Bronchial epithelial cell (primary cell): Measurements from ENCODE around the gene IL4I1. TPM values are rescaled to one million over a fixed set of nuclear protein-coding genes. Genes with fewer than 3 reads are reported as not detected.

ENCODE experiments used
- DNase-seq: peaks from one replicate; pipeline ENCODE4 v3.0.0-alpha.2; 2010; ENCODE audit warnings: low read depth
- FAIRE-seq: peaks from 2 replicates; lab custom pipeline; 2011; peaks lifted over from hg19 to GRCh38; lab: Jason Lieb, UNC
- H3K27me3 ChIP-seq: 2 replicates; pipeline ENCODE4 v1.5.1; 2011; ENCODE audit warnings: low read length; ENCODE audit not compliant: control insufficient read depth, insufficient read depth
- H3K36me3 ChIP-seq: 2 replicates; pipeline ENCODE4 v1.5.1; 2011; ENCODE audit warnings: low read length; ENCODE audit not compliant: control insufficient read depth, insufficient read depth
- H3K4me3 ChIP-seq: 2 replicates; pipeline ENCODE4 v1.5.1; 2011; ENCODE audit warnings: mild to moderate bottlenecking, low read depth, low read length, control low read depth
- total RNA-seq: library from RNA; depleted of rRNA; stranded (reverse); fragments of >200 nt; gene quantifications from 2 replicates; pipeline ENCODE4 v1.2.1, GENCODE V29; 2014
- TF ChIP-seq, protein P1 (sequence below): IDR thresholded peaks from 2 replicates; pipeline ENCODE4 v1.5.1; 2011; ENCODE audit warnings: mild to moderate bottlenecking, moderate library complexity, low read length, control low read depth, inconsistent platforms; ENCODE audit not compliant: insufficient read depth, severe bottlenecking

IL4I1 gene
- total RNA-seq, 1 donor from 2014 or later, result 0.26 TPM

DNA sequence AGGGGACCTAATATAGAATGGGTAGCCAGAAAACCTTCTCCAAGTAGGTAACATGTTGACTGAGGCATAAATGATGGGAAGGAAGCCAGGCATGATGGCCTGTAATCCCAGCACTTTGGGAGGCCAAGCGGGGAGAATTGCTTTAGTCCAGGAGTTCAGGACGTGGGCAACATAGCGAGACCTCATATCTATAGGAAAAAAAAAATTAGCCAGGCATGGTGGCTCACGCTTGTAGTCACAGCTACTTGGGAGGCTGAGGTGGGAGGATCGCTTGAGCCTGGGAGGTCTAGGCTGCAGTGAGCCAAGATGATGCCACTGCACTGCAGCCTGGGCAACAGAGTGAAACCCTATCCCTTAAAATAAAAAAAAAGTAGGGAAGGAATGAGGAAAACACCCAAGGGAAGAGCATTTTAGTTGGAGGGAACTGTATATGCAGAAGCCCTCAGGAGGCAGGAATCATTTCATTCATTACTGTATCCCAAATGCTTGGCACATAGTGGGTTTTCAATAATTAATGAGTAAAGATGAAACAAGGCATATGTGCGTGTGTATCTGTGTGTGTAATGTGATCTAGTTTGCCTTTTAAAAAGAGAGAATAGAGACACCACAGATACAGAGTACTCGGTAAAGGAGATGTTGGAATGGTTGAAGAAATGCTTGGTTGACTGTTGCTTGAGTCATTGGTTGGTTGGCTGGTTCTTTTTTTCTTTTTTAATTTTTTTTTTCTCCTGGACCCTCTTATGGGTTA lies 34.8 kb upstream of the IL4I1 start:
- DNase-seq, result no peak
- no peak for FAIRE-seq
- TF ChIP-seq, protein P1, sequence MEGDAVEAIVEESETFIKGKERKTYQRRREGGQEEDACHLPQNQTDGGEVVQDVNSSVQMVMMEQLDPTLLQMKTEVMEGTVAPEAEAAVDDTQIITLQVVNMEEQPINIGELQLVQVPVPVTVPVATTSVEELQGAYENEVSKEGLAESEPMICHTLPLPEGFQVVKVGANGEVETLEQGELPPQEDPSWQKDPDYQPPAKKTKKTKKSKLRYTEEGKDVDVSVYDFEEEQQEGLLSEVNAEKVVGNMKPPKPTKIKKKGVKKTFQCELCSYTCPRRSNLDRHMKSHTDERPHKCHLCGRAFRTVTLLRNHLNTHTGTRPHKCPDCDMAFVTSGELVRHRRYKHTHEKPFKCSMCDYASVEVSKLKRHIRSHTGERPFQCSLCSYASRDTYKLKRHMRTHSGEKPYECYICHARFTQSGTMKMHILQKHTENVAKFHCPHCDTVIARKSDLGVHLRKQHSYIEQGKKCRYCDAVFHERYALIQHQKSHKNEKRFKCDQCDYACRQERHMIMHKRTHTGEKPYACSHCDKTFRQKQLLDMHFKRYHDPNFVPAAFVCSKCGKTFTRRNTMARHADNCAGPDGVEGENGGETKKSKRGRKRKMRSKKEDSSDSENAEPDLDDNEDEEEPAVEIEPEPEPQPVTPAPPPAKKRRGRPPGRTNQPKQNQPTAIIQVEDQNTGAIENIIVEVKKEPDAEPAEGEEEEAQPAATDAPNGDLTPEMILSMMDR, result no peak
- Histone ChIP-seq H3K36me3 (peaks cover 9% of the 10 kb centered on the region), H3K4me3 (no peak overlapping the region), H3K27me3 (no peaks in the 10 kb centered on the region)

DNA sequence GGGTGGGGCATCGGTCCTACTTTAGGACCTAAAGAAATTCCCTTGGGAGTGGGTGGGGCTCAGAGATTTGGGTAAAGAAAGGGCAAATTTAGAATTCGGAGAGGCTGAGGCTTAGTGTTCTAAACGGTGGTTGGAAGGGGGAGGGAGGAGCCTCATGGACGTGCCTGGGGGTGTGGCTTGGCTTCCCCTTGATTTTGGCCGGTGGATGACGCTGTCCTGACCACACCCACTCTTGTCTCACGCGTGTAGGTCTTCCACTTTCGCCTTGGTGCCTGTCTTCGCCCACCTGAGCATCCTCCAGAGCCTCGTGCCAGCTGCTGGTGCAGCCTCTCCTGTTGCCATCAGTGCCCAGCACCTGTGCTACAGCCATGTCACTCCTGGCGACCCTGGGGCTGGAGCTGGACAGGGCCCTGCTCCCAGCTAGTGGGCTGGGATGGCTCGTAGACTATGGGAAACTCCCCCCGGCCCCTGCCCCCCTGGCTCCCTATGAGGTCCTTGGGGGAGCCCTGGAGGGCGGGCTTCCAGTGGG lies 33.9 kb upstream of the IL4I1 start:
- no peak for FAIRE-seq
- DNase-seq, result no peak
- peaks cover 10% of the 10 kb centered on the region for H3K36me3 ChIP-seq
- TF ChIP-seq, protein P1, result no peak
- H3K27me3 ChIP-seq, result no peaks in the 10 kb centered on the region
- no peak overlapping the region for H3K4me3 ChIP-seq

GRCh38 chr19:49929611-49930482 lies 33.2 kb upstream of the IL4I1 start:
- peaks cover 10% of the 10 kb centered on the region for H3K36me3 ChIP-seq
- FAIRE-seq (no peak), DNase-seq (peak; percentile 90)
- peak overlapping the region; percentile 79 for H3K4me3 ChIP-seq
- H3K27me3 ChIP-seq, result no peaks in the 10 kb centered on the region
- TF ChIP-seq, protein P1, result no peak

- TF ChIP-seq, protein P1, result no peak
- peak within 1 kb of the TSS; percentile 79 for H3K4me3 ChIP-seq
- H3K27me3 ChIP-seq, result no peaks in the 10 kb centered on the region
- DNase-seq (peak; percentile 56), FAIRE-seq (no peak)
- peaks cover 10% of the 10 kb centered on the region for H3K36me3 ChIP-seq
Measured at GRCh38 chr19:49929121-49929610, 32.5 kb upstream of the IL4I1 start, which contains the start of the genes ATF5 and NUP62. ATF5 (plus strand) TSS chr19:49929205; CDS start chr19:49930851, 1,646 bp downstream. NUP62 (minus strand) TSS chr19:49929504; CDS start chr19:49909807, 19,697 bp downstream.

- no peak for DNase-seq
- TF ChIP-seq, protein P1, result no peak
- no peak for FAIRE-seq
- H3K36me3 ChIP-seq, result peaks cover 21% of the 10 kb centered on the region
- H3K4me3 ChIP-seq, result no peak overlapping the region
- no peaks in the 10 kb centered on the region for H3K27me3 ChIP-seq
Measured at GRCh38 chr19:49927526-49928264, 31.0 kb upstream of the IL4I1 start.
